ENCODE data around the gene GTF2F2.

- TF ChIP-seq CTCF (IDR thresholded peaks at IDR 0.05) = no peak
- TF ChIP-seq EZH2 (IDR thresholded peaks at IDR 0.05; ENCODE audit: borderline replicate concordance, insufficient read depth, low read depth, low read length, poor library complexity, severe bottlenecking) = no peak
Observed at GRCh38 chr13:45222516-45222915, 102.2 kb downstream of the GTF2F2 start.
